Nucleus accumbens (tissue), 56 donors: ENCODE results near the gene BMPR1A.
"Not testable (repeated sequence)": the region's sequence is repeated elsewhere in the genome, so short reads cannot be mapped to it uniquely, and the experiment has no call there.

Experiments
- DNase-seq, 56 donors: peaks; one replicate each; lab custom pipeline; 2025; lab: John Stamatoyannopoulos, UW

The BMPR1A gene

DNA sequence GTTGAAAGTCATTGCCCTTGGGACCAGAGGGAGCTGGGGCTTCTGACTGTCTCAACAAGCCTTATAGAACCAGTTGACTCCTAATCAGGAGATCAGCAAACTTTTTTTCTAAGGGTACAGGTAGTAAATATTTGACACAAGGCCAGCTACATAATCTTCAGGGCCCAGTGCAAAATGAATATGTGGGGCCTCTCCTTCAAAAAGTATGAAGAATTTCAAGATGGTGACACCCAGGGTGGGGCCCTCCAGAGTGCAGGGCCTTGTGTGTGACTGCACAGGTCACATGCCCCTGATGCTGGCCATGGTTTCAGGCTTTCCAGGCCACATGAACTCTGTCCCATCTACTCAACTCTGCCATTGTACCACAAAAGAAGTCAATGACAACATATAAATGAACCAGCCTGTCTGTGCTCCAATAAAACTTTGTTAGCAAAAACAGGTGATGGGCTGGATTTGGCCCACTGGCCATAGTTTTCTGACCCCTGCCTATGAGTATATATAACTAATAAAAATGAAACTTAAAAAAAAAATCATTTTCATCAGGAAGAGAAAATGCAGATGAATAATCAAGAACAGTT lies 194.9 kb downstream of the BMPR1A start:
- no peak for DNase-seq

DNA sequence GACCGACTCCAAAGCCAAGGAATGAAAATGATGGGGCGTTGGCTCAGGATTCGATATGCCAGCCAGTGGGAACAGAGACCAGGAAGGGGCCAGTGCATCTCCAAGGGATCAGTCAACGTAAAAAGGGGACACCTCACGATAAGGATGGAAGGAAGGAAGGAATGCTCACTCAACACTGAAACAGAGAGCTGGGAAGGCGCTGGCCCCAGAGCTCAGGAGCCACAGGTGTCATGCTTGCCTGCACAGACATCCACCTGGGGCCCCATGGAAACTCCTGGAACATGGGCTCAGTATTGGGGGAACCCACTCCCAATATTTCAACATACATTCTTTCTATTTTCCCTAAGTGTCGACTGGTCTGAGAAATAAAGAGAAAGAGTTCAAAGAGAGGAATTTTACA lies 195.7 kb downstream of the BMPR1A start:
- no peak for DNase-seq

DNA sequence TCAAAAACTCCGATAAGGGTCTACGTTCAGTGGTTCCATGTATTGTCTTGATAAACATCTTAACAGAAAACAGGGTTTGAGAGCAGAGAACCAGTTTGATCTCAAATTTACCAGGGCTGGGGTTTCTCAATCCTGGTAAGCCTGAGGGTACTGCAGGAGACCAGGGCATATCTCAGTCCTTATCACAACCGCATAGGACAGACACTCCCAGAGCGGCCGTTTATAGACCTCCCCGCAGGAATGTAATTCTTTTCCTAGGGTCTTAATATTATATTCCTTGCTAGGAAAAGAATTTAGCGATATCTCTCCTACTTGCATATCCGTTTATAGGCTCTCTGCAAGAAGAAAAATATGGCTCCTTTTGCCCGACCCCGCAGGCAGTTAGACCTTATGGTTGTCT lies 196.3 kb downstream of the BMPR1A start:
- not testable (repeated sequence) for DNase-seq

DNA sequence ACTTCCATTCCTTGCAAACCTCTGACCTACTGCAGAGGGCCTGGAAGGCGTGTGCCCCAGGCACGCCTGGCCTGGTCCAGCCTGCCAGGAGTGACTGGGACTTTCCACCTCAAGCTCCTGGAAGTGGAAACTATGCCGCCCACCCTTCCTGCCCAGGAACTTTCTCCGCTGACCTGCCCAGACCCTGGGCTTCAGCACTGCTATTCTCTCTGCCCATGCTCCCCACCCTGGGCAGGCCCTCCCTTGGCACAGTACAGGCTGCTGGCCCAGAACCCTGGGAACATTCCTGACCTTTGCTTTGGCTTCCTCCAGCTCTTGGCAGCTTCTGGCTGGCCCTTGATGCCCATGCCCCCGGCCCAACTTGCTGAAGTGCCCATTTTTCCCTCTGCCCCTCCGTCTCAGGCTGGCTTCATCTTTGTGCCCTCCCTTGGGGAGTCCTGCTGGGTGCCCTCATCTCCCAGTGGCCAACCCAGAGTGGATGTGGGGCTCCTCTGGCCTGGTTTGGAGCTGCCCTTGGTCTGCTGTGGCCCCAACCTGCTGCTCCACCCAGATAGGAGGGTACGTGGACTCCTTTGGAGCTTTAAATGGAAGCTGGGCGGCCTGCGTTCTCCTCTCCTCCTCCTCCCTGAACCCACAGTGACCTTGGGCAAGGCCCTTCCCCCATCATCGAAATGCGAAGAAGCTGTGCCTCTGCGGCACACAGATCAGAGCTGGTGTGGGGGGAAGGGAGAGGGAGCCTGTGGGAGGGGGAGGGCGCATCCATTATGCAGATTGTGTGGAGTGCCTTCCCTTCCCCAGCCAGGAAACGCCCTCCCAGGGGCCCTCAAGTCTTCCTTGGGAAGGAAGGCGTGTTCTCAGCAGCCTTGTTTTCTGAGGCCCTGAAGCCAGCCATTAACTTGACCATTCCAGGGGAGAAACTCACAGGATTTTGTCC lies 197.6 kb downstream of the BMPR1A start:
- peak in 25 of 56 donors; percentile 22 to 66 (median 41) for DNase-seq

DNA sequence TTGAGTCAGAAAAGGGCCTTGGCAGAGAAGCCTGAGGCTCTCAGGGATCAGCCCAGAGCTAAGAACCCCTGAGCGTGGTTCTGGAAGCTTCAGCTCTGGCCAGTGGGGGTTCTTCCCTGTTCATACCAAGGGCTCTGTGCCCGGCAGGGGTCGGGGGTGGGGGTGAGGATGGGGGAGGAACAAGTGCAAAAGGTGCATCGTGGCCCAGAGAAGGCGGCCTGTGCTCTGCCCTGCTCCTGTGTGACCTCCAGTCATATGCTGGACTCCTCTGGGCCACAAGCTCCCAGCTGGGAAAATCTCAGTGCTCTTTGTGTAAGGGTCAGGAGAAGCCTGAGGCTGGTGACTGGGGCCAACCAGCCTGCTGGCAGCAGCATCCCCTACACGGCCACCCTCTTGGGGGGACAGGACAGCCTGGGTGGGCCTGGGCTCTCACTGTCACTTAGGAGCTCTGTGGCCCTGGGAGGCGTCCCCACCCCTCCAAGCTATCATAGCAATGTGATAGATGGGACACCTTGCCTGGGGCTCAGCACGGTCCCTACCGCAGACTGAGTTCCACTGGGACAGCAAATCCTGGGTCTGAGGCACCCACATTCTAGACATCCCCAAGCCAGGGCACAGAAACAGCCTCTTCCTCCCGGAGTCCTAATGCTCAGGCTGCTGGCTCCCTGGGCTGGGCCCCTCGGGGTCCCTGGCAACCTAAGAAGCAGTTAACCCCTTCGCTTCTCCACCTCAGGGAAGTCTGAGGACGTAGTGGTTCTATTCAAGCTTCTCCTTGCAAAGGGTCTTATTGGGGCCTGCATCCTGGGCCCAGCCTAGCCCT lies 198.5 kb downstream of the BMPR1A start:
- no peak for DNase-seq

DNA sequence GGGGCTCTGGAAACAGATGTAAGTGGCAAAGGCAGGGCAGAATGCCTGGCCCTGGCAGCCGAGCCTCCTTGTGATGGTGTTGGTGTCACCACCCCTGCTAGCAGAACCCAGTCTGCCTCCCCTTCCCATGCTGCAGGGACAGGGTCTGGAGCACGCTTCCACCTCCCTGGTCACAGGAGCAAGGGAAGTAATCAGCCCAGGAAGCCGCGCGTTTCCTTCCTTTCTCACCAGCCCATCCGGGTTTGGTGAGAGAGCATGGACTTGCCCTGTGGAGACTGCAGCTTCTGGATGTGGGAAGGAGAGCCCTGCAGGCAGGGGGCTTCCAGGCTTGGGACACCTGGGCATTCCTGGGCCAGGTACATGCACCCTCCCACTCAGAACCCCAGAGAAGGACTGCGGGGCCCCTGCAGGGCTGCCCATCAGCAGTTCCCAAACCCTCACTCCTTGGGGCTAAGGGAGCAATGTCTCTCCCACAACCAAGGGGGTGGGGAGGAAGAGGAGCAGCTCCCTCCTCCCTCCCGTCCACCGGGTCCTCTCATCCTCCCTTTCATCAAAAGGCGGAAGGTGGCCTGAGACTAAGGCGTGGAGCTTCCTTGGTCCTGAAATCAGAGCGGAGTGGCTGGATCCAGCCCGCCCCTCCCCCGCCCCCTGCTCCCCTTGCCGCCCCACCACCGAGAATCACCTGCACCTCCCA lies 199.2 kb downstream of the BMPR1A start:
- no peak for DNase-seq

DNA sequence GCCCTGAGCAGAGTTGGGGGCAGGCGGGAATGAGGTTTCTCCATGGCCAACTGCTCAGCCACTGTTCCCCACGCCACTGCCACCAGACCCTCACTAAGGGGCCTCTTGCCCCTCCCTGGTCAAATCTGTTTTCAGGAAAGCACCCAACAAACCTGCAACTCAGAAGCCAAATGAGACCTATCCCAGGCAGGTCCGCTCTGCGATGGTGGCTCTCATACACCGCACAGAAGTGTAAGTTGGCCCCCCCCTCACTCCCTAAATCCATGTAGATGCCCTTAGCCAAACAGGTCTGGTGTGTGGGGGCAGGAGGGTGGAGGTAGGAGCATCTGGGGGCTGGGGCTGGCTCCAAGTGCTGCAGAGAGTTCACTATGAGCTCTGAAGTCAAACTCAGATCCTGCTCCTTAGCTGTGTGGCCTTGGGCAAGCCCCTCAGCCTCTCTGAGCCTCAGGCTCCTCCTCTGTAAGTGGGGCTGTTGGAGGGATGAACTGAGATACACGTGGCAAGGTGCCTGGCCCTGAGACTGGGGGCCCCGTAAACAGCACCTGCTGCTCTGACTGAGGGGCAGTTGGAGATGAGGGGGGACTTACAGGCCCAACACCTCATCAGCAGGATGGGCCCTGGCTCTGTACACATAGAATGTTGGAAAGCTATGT lies 199.9 kb downstream of the BMPR1A start:
- DNase-seq: no peak

DNA sequence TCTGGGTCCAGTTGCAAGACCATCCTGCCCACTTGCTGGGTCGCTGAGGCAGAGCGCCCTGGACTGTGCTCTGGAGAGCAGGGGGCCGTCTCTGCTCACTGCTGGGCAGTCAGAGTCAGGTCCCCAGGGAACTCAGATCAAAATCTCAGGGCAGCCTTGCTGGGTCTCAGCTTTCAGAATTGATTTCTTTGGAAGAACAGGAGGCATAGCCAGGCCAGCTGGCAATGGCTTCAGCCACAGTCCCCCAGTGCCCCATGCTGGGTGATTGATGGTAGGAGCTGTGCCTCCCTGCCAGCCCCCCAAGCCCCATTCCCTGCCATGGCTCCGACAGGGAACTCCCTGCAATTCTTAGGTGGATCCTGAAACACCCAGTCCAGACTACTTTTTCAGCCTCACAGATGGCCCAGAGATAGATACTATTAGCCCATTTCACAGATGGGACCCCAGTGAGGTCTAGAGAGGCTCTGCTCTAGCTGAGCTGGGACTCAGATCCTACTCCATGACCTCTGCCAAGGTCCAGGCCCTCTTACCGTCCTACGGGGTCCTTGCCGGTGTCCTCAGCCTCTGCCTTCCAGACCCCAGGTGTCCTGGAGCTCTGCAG lies 200.5 kb downstream of the BMPR1A start:
- DNase-seq: no peak

DNA sequence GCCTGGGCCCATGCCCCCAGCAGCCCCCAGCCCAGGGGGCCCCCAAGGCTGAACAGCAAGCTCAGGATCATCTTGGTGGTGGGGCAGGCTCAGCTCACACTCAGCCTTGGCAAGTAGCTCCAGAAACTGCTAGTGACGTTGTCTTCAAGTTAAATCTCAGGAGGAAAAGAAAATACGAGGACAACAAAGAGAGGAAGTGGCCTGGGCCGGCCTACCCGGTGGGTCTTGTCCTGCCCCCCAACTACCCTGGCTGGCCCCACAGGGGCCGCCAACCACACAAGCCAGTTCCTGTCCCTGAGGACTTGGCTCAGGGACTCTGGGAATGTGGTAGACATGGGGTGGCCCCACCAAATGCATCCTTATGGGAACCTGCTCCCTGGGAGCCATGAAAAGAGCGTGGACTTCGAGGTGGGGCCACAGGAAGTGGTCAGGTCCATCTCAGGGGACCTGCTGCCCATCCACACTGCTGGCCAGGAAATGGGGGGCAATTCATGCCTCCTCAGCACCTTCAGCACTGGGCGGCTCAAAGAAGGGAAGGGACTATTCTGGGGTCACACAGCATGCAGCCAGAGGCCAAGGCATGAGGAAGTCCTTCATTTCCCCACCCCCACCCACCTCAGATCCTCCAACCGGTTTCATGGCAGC lies 201.2 kb downstream of the BMPR1A start, which contains the start of gene MMRN2:
Gene MMRN2, minus strand, starts transcription at position 145 of the 645 bp plus-strand sequence. Its CDS starts 74 bp downstream, at position 71.
- no peak for DNase-seq

DNA sequence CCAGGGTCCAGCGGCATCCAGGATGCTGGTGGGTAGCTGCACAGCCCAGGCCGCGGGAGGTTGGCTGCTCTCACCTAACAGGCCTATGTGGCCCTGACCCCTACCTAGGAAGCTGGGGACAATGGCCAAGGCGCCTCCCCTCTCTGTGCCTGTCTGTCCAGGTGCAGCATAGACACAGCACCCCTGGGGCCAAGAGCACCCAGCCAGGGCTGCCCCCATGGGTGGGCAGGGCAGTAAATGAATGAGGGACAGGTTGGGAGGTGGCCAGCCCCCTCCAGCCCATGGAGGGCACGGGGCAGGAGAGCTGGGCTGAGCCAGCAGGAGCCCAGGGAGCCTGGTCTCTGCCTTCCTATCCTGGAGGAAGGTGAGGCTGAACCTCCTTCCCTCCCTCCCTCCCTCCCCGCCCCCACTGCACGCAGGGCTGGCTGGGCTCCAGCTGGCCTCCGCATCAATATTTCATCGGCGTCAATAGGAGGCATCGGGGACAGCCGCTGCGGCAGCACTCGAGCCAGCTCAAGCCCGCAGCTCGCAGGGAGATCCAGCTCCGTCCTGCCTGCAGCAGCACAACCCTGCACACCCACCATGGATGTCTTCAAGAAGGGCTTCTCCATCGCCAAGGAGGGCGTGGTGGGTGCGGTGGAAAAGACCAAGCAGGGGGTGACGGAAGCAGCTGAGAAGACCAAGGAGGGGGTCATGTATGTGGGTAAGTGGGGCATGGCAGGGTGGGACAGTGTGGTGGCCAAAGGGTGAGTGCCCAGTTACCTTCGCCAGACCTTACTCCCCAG lies 201.9 kb downstream of the BMPR1A start, which contains the start of gene SNCG:
Gene SNCG, plus strand, starts transcription at position 484 of the 785 bp plus-strand sequence. Its CDS starts 99 bp downstream, at position 583.
- DNase-seq: peak in 9 of 56 donors; percentile 16 to 52 (median 27)

DNA sequence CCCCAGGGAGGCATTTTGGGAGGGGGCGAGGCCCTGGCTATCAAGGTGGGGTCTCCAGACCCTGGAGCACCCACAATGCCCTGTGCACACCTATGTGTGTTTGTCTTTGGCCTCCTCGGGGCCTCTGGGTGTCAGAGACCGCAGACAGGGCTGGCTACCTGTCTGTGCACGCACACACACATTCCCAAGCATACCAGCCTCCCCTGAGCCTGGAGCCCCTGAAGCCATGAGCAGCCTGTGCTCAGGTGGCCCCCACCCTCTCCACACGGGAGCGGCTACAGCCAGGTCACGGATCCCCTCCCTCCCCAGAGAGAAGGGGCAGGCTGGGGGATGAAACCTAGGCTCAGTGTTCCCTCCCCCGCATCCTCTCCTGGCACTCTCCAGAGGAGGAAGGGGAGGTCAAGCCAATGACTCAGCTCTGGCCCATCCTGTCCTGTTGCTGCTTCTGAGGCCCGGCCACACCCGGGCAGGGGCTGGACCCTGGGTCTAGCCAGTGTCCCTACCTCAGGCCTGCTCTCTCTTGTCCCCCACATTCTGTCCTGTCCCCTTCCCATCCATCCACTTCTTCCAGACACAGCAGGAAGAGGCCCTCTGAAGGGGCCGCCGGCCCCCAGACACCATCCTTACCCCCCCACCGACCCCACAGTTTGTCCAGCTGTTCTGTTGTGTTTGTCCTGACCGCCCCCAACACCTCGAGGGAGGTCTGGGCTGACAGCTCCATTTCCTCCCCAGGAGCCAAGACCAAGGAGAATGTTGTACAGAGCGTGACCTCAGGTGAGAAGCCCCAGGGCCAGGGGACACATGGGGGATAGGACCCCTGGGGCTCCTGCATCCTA lies 202.7 kb downstream of the BMPR1A start:
- DNase-seq: no peak

DNA sequence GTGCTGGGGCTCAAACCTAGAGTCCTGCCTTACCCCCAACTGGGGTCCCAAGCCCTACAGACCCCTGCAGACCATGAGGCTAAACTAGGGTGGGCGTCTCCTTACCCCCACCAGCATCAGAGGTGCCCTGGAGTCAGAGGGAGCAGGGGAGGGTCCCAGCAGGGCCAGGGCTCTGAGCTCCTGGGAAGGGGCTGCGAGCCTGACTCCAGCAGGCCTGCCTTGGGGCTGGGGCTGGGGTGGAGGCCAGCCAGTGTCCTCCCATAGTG lies 203.3 kb downstream of the BMPR1A start:
- DNase-seq: no peak

DNA sequence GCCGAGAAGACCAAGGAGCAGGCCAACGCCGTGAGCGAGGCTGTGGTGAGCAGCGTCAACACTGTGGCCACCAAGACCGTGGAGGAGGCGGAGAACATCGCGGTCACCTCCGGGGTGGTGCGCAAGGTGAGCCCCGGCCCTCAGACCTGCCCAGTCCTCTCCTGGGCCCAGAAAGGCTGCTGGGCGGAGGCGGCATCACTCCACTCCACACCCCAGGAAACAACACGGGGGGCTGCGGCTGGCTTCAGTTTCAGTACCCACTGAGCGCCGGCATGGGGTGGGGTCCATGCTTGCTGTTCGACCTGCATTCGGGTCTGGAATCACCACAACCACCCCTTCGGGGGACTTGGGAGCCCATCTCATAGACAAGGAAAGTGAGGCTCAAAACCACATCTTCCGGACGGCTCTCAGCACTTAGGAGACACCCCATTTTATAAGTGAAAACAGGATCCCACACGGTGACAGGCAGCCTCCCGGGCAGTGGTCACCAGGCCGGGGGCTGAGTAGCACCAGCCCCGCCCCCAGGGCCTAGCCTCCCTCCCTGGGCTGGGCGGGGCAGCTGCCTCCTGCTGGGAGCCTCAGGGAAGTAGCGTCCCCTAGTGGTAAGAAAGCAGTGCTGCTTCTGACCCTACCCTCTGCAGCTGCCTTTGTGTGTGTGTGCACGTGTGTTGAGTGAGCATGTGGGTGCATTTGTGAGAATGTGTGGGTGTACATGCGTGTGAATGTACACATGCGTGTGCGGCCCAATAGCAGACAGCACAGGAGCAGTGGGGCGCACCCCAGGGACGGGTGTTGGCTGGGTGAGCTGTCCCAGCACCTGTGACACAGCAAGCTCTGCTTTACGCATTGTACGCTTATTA lies 203.8 kb downstream of the BMPR1A start:
- DNase-seq: peak in 2 of 56 donors; percentile 14 to 15

DNA sequence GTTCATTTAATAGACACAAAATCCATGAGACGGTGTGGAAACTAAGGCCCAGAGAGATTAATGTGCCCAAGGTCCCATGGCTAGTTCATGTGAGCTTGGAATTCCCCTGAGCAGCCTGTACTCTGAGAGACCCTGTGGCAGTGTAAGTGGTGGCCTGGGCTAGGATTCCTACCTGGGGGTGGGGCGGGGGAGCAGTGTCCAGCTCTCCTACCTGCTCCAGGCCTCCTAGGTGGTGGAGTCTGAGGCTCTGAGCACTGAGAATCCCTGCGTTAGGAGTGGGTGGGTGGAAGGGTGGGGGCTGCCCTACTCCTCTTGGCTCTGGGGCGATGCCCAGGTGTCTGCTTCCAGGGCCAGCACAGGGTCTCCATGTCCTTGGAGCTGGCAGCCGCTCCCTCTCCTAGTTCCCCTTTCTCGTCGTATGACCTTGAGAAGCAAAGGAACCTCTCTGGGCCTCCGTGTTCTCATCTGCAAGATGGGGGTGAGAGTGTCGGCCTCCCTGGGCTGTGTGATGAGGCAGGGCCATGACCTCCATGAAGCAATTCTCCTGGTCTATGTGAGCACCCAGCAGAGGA lies 204.5 kb downstream of the BMPR1A start:
- no peak for DNase-seq

DNA sequence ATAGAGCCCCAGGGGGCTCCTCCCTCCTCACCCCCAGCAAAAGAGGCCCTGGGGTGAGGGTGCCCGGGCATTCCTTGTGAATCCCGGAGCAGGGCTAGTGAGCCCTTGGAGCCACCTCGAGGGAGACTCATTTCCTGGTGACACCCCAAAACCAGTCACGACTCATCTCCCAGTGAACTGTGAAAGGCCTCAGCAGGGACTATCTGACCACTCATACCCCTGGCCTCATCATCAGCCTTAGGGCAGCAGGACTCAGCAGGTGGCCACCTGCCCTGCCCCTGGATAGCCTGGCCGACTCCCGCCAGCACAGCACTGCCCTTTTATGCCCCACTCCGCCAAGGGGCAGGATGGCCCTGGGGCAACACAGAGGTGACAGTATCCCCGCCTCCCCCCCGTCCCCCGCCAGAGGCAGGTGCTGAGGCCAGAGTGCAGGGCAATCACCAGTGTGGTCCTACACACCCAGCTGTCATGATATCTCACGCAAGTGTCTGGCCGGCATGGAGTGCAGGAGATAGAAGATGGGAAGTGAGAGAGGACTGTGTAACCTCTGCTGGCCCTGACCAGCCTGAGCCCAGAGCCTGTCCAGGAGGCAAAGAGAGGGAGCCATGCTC lies 205.2 kb downstream of the BMPR1A start:
- DNase-seq: no peak
